HUES64 (cell line): ENCODE measurements around the gene BEX2.
A peak's percentile ranks its signal among the peaks of the same experiment; 100 is the strongest.
"Not testable (repeated sequence)": the region's sequence is repeated elsewhere in the genome, so short reads cannot be mapped to it uniquely, and the experiment has no call there.

ENCODE experiments used
- H3K27ac ChIP-seq: 2 replicates; pipeline ENCODE4 v1.7.0; 2013; ENCODE audit warnings: low read depth, low read length, inconsistent platforms
- H3K27me3 ChIP-seq: 2 replicates; pipeline ENCODE4 v1.6.1; 2013; ENCODE audit warnings: mild to moderate bottlenecking, low read length; ENCODE audit not compliant: insufficient read depth
- H3K36me3 ChIP-seq: 2 replicates; pipeline ENCODE4 v1.6.1; 2013; ENCODE audit warnings: mild to moderate bottlenecking, low read length; ENCODE audit not compliant: insufficient read depth
- H3K4me1 ChIP-seq: 2 replicates; pipeline ENCODE4 v1.6.1; 2013; ENCODE audit warnings: mild to moderate bottlenecking, low read length, moderate library complexity; ENCODE audit not compliant: insufficient read depth
- H3K4me3 ChIP-seq: 2 replicates; pipeline ENCODE4 v1.5.1; 2013; ENCODE audit warnings: mild to moderate bottlenecking, low read length, moderate library complexity
- H3K9ac ChIP-seq: 2 replicates; pipeline ENCODE4 v1.6.1; 2013; ENCODE audit warnings: mild to moderate bottlenecking, low read depth, low read length
- H3K9me3 ChIP-seq: 2 replicates; pipeline ENCODE4 v1.6.1; 2013; ENCODE audit warnings: low read depth, low read length; ENCODE audit not compliant: insufficient read depth
- WGBS: fragments of 150-250, 120-280 bp; methylation state at CpG from one replicate; pipeline ENCODE4 v1.1.7; 2013; ENCODE audit warnings: missing lambda C conversion rate; 5-methylcytosine and 5-hydroxymethylcytosine counted together

Gene BEX2

GRCh38 chrX:103330681-103331288 lies 20.0 kb upstream of the BEX2 start:
- H3K4me1 ChIP-seq: 0 out of 2 replicates have a peak, but pooled peaks cover 7% of the 10 kb centered on the region
- H3K4me3 ChIP-seq: peak overlapping the region; percentile 59
- peak overlapping the region; percentile 59 for H3K9ac ChIP-seq
- no peaks in the 10 kb centered on the region for H3K9me3 ChIP-seq
- no peaks in the 10 kb centered on the region for H3K36me3 ChIP-seq
- H3K27ac ChIP-seq: 0 out of 2 replicates have a peak overlapping the region, but pooled peaks have one; percentile 26
- WGBS: 10% methylated on average over 21 of the region's 21 CpGs
- H3K27me3 ChIP-seq: no peaks in the 10 kb centered on the region

GRCh38 chrX:103329991-103330390 lies 19.2 kb upstream of the BEX2 start, which contains the start of gene TCEAL7:
Gene TCEAL7 (plus strand): TSS chrX:103330239. CDS start chrX:103331404, 1,165 bp downstream.
- Histone ChIP-seq H3K9ac (peak within 1 kb of the TSS; percentile 59), H3K4me3 (peak within 1 kb of the TSS; percentile 59)

GRCh38 chrX:103311399-103311780 lies 600 bp upstream of the BEX2 start:
- no peak overlapping the region; the same call in 1 of the 2 replicates for H3K27ac ChIP-seq
- WGBS: 91% methylated on average over 3 of the region's 3 CpGs
- no peaks in the 10 kb centered on the region for H3K4me1 ChIP-seq
- H3K9me3 ChIP-seq: no peaks in the 10 kb centered on the region
- H3K27me3 ChIP-seq: no peaks in the 10 kb centered on the region
- H3K4me3 ChIP-seq: peak overlapping the region; percentile 85
- no peaks in the 10 kb centered on the region for H3K36me3 ChIP-seq
- H3K9ac ChIP-seq: no peak overlapping the region

More at GRCh38 chrX:103329991-103330390, 19.2 kb upstream of the BEX2 start, which contains the start of gene TCEAL7:
- Histone ChIP-seq H3K27ac (0 out of 2 replicates have a peak within 1 kb of the TSS, but pooled peaks have one; percentile 26), H3K36me3 (no peaks in the 10 kb centered on the region), H3K27me3 (no peaks in the 10 kb centered on the region), H3K4me1 (0 out of 2 replicates have a peak, but pooled peaks cover 7% of the 10 kb centered on the region), H3K9me3 (no peaks in the 10 kb centered on the region)
- 24% methylated on average over 7 of the region's 11 CpGs for WGBS

GRCh38 chrX:103309860-103310554 lies 783 bp downstream of the BEX2 start:
- H3K27ac ChIP-seq: no peak overlapping the region; the same call in 1 of the 2 replicates
- H3K4me1 ChIP-seq: no peaks in the 10 kb centered on the region
- no peaks in the 10 kb centered on the region for H3K9me3 ChIP-seq
- no peaks in the 10 kb centered on the region for H3K27me3 ChIP-seq
- 18% methylated on average over 24 of the region's 32 CpGs for WGBS
- H3K4me3 ChIP-seq: peak overlapping the region; percentile 85
- H3K9ac ChIP-seq: peak overlapping the region; percentile 76
- H3K36me3 ChIP-seq: no peaks in the 10 kb centered on the region

- H3K4me3 ChIP-seq, H3K9ac ChIP-seq, H3K4me1 ChIP-seq, H3K9me3 ChIP-seq, H3K27me3 ChIP-seq, H3K36me3 ChIP-seq, H3K27ac ChIP-seq: not testable (repeated sequence)
- WGBS: 96% methylated on average over 4 of the region's 4 CpGs
Measured at GRCh38 chrX:103305666-103306065, 5.1 kb downstream of the BEX2 start.

DNA sequence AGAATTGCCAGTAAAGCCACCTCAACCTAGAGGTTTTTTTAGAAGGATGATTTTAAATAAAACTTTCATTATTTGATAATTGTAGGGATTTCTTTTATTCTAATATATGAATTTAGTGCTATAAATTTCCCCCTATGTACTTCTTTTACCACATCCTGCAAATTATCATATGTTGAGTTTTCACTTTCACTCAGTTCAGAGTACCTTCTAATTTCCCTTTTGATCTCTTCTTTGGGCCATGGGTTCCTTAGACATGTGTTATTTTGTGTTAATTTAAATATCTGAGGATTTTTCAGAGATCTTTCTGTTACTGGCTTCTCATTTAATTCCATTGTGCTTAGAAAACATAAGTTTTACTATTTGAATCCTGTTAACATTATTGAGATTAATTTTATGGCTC lies 6.1 kb downstream of the BEX2 start:
- Histone ChIP-seq H3K9ac (no peak overlapping the region), H3K27me3 (no peaks in the 10 kb centered on the region), H3K9me3 (no peaks in the 10 kb centered on the region), H3K4me1 (no peaks in the 10 kb centered on the region), H3K36me3 (no peaks in the 10 kb centered on the region), H3K27ac (no peak overlapping the region), H3K4me3 (no peak overlapping the region)

DNA sequence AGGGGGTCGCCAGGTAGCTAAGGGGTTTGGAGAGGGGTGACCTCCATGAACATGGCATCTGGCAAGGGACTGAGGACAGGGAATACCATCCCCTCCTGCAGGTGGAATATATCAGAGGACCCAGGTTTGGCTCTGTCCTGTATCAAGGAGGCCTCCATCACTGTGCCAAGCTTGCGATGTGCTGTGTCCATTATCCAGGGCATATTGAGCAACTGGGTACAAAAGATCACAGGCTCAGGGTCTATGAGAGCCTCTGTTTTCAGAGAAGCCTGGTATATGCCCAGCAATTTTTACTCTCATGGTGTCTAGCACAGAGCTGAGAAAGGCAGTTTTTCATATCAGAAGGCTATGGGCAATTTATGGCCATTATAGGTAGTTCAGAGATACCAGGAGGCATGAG lies 17.7 kb downstream of the BEX2 start:
- Histone ChIP-seq H3K9me3 (no peaks in the 10 kb centered on the region), H3K27ac (no peak overlapping the region), H3K27me3 (peaks cover 5% of the 10 kb centered on the region; the same call in 1 of the 2 replicates), H3K4me1 (peaks cover 12% of the 10 kb centered on the region; the same call in 1 of the 2 replicates), H3K36me3 (no peaks in the 10 kb centered on the region), H3K4me3 (no peak overlapping the region), H3K9ac (no peak overlapping the region)
- WGBS: 100% methylated on average over 2 of the region's 2 CpGs

DNA sequence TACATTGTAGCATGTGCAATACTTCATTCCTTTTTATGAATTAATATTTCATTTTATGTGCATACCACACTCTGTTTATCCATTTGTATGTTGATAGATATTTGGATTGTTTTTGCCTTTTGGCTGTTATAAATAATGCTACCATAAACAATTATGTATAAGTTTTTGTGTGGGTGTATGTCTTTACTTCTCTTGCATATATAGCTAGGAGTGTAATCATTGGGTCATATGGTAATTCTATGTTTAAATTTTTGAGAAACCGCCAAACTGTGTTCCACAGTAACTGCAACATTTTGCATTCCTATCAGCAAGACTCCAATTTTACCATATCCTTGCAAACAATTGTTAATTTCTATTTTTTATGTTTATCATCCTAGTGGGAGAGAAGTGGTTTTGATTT lies 31.2 kb downstream of the BEX2 start:
- no peaks in the 10 kb centered on the region for H3K27me3 ChIP-seq
- no peak overlapping the region for H3K4me3 ChIP-seq
- WGBS: no CpG with 5 or more reads among the region's 1 CpG
- H3K36me3 ChIP-seq: no peaks in the 10 kb centered on the region
- no peaks in the 10 kb centered on the region for H3K4me1 ChIP-seq
- no peak overlapping the region for H3K9ac ChIP-seq
- no peak overlapping the region for H3K27ac ChIP-seq
- no peaks in the 10 kb centered on the region for H3K9me3 ChIP-seq

GRCh38 chrX:103276581-103277002 lies 34.2 kb downstream of the BEX2 start, which contains the start of gene TCEAL5:
Gene TCEAL5 (minus strand): TSS chrX:103276750. CDS start chrX:103274563, 2,187 bp downstream.
- H3K27ac ChIP-seq: no peak within 1 kb of the TSS
- H3K4me3 ChIP-seq: no peak within 1 kb of the TSS
- no peaks in the 10 kb centered on the region for H3K4me1 ChIP-seq
- H3K27me3 ChIP-seq: no peaks in the 10 kb centered on the region
- WGBS: 90% methylated on average over 17 of the region's 17 CpGs
- H3K9ac ChIP-seq: no peak within 1 kb of the TSS
- H3K9me3 ChIP-seq: no peaks in the 10 kb centered on the region
- H3K36me3 ChIP-seq: no peaks in the 10 kb centered on the region

DNA sequence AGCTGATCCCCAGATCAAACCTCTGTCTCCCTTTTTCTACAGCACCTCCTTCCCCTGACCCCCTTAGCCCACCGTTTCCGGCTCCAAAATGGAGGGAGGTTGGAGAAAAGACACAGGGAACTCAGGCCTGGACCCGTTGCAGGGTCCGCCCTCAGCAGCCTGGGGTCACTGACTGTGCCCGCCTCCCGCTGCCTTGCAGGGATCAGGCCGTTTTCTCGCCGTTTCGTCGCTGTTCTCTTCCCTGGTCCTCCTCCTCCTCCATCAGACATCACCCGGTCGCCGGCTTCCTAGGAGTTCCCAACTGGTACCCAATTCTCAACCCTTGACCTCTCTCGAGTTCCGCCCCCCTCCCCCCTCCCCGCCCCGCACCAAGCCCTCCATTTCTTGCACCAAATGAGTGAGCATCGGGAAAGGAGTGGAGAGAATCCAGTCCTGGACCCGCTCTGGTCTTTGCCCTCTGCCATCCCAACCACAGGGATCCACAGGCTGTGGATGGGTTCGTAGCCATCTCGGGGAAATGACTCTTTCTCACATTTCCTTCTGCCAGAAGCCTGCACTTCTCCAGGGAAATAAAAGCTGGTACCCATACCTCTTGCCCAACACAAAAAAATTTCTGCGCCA lies 34.7 kb downstream of the BEX2 start:
- Histone ChIP-seq H3K4me3 (no peak overlapping the region), H3K36me3 (no peaks in the 10 kb centered on the region), H3K9me3 (no peaks in the 10 kb centered on the region), H3K27ac (no peak overlapping the region), H3K9ac (no peak overlapping the region), H3K4me1 (no peaks in the 10 kb centered on the region), H3K27me3 (no peaks in the 10 kb centered on the region)
- 86% methylated on average over 21 of the region's 23 CpGs for WGBS

GRCh38 chrX:103274284-103274683 lies 36.5 kb downstream of the BEX2 start:
- no peaks in the 10 kb centered on the region for H3K9me3 ChIP-seq
- no peaks in the 10 kb centered on the region for H3K4me1 ChIP-seq
- H3K36me3 ChIP-seq: no peaks in the 10 kb centered on the region
- 97% methylated on average over 4 of the region's 4 CpGs for WGBS
- no peak overlapping the region for H3K4me3 ChIP-seq
- H3K27ac ChIP-seq: no peak overlapping the region
- H3K27me3 ChIP-seq: no peaks in the 10 kb centered on the region
- H3K9ac ChIP-seq: no peak overlapping the region
